GM12878 (cell line): ENCODE results near the gene PHLDB3. TPM values are rescaled to one million over a fixed set of nuclear protein-coding genes. Genes with fewer than 3 reads are reported as not detected.

Source experiments
- ATAC-seq: fragments of 200-7000 bp; cut with Tn5 transposase; 3 replicates; pipeline ENCODE4 v1.9.1; 2020; ENCODE audit warnings: mild to moderate bottlenecking, moderate library complexity
- BruUV-seq: library from RNA; stranded (reverse); fragments of 400-500 nt; replicated peaks from 2 replicates; lab custom pipeline; 2021; lab: Mats Ljungman, UMichigan
- CTCF ChIA-PET: fragments of 300-600 bp; sonication (Branson Sonifier 250); formaldehyde crosslinking; extraction: SDS; loops from one replicate; lab custom pipeline; 2021; ENCODE audit warnings: inconsistent platforms; lab: Yijun Ruan, JAX
- POLR2A ChIA-PET: fragments of 350-600 bp; formaldehyde crosslinking; extraction: SDS; loops from one replicate; lab custom pipeline; 2021; ENCODE audit warnings: inconsistent platforms; lab: Charles Lee
- RAD21 ChIA-PET: fragments of 300-600 bp; sonication (Branson Sonifier 250); formaldehyde crosslinking; loops from one replicate; lab custom pipeline; 2023; ENCODE audit warnings: antibody characterized with exemption; ENCODE audit not compliant: unreplicated experiment; lab: Charles Lee
- SMC1A ChIA-PET: fragments of 300-600 bp; sonication (Branson Sonifier 250); formaldehyde crosslinking; loops from one replicate; lab custom pipeline; 2023; ENCODE audit not compliant: unreplicated experiment, uncharacterized antibody; lab: Charles Lee
- DNase-seq: peaks from one replicate; pipeline ENCODE4 v3.0.0-alpha.2; 2011; ENCODE audit warnings: low read depth, low spot score
- FAIRE-seq: peaks from 3 replicates; lab custom pipeline; 2011; peaks lifted over from hg19 to GRCh38; lab: Jason Lieb, UNC
- H2AFZ ChIP-seq: 2 replicates; pipeline ENCODE4 v1.6.0; 2011; ENCODE audit warnings: low read depth, low read length, control low read depth; ENCODE audit not compliant: control insufficient read depth
- H3K27ac ChIP-seq: 2 replicates; pipeline ENCODE4 v1.5.1; 2011; ENCODE audit warnings: control low read depth; ENCODE audit not compliant: control insufficient read depth, insufficient read depth
- H3K27me3 ChIP-seq, 2 experiments: replicated peaks in 1 of 2; 2 replicates each; pipeline versions ENCODE4 v1.6.0 to v1.6.1; 2011; ENCODE audit warnings: low read length in 1 of 2; ENCODE audit not compliant: control insufficient read depth in 2 of 2, insufficient read depth in 2 of 2
- H3K36me3 ChIP-seq, 2 experiments: 2 replicates each; pipeline ENCODE4 v1.5.1; 2011; ENCODE audit warnings: low read length in 1 of 2; ENCODE audit not compliant: control insufficient read depth in 2 of 2, insufficient read depth in 2 of 2
- H3K4me1 ChIP-seq: 2 replicates; pipeline ENCODE4 v1.6.1; 2011; ENCODE audit warnings: mild to moderate bottlenecking, low read length, moderate library complexity, mixed read lengths; ENCODE audit not compliant: control insufficient read depth, insufficient read depth
- H3K4me2 ChIP-seq: 2 replicates; pipeline ENCODE4 v1.6.0; 2011; ENCODE audit warnings: control low read depth; ENCODE audit not compliant: control insufficient read depth, insufficient read depth
- H3K4me3 ChIP-seq: fragments of 200-600 bp; sonication (generic); 2 replicates; pipeline ENCODE4 v1.5.1; 2016
- H3K79me2 ChIP-seq: 2 replicates; pipeline ENCODE4 v1.6.0; 2011; ENCODE audit warnings: low read length; ENCODE audit not compliant: control insufficient read depth, insufficient read depth
- H3K9ac ChIP-seq: 2 replicates; pipeline ENCODE4 v1.8.0; 2011; ENCODE audit warnings: low read length, control low read depth, mixed read lengths; ENCODE audit not compliant: control insufficient read depth, insufficient read depth
- H3K9me3 ChIP-seq: replicated peaks from 3 replicates; pipeline ENCODE4 v1.5.1; 2011; ENCODE audit warnings: mild to moderate bottlenecking, low read length; ENCODE audit not compliant: control insufficient read depth, insufficient read depth
- H4K20me1 ChIP-seq: 2 replicates; pipeline ENCODE4 v1.6.0; 2011; ENCODE audit not compliant: control insufficient read depth, insufficient read depth
- BACH1 ChIP-seq: fragments of 450-650 bp; IDR thresholded peaks from 2 replicates; pipeline ENCODE4 v1.6.1; 2017; ENCODE audit warnings: mild to moderate bottlenecking, borderline replicate concordance
- ELK1 ChIP-seq: IDR thresholded peaks from 2 replicates; pipeline ENCODE4 v1.6.1; 2012; ENCODE audit warnings: low read depth, low read length, improper control_type of control experiment
- EZH2 ChIP-seq: IDR thresholded peaks from 2 replicates; pipeline ENCODE4 v1.6.1; 2012; ENCODE audit warnings: low read depth, mild to moderate bottlenecking, control low read depth, inconsistent platforms, low read length, borderline replicate concordance; ENCODE audit not compliant: control insufficient read depth
- NFYB ChIP-seq: IDR thresholded peaks from 2 replicates; pipeline ENCODE4 v1.6.1; 2011; ENCODE audit warnings: low read depth, mild to moderate bottlenecking, low read length, improper control_type of control experiment, moderate library complexity; ENCODE audit not compliant: insufficient read depth
- NR2C1 ChIP-seq: fragments of 450-650 bp; IDR thresholded peaks from 2 replicates; pipeline ENCODE4 v1.6.1; 2017; ENCODE audit warnings: antibody characterized with exemption, mild to moderate bottlenecking, moderate library complexity
- PRDM15 ChIP-seq: fragments of 450-650 bp; formaldehyde crosslinking; IDR thresholded peaks from 2 replicates; pipeline ENCODE4 v1.4.0; 2020; ENCODE audit warnings: mild to moderate bottlenecking, moderate library complexity
- SMC3 ChIP-seq: IDR thresholded peaks from 2 replicates; pipeline ENCODE4 v1.6.1; 2011; ENCODE audit warnings: low read length, improper control_type of control experiment, borderline replicate concordance
- ZBED1 ChIP-seq: IDR thresholded peaks from 2 replicates; pipeline ENCODE4 v1.6.1; 2016; ENCODE audit warnings: borderline replicate concordance
- WGBS: methylation state at CpG from one replicate; pipeline ENCODE4 v1.1.6; 2016; ENCODE audit warnings: low lambda C conversion rate; ENCODE audit not compliant: insufficient replicate concordance, insufficient coverage; ENCODE audit errors: missing lambda C conversion rate; 5-methylcytosine and 5-hydroxymethylcytosine counted together
- in situ Hi-C: fragments of 300-500 bp; cut with MboI; formaldehyde crosslinking; loops from 9 replicates; pipeline ENCODE4 v1.14.3; 2018; ENCODE audit warnings: mixed read lengths
- intact Hi-C: fragments of 100-400 bp; cut with micrococcal nuclease; formaldehyde crosslinking; loops from one replicate; pipeline ENCODE4 v1.14.2; 2022; ENCODE audit not compliant: unreplicated experiment
- polyA plus RNA-seq, 11 experiments: library from polyadenylated mRNA; depleted of rRNA in 4 of 11; unstranded in 6 of 11; stranded (reverse) in 5 of 11; fragments of >200 nt; fragmentation: Nextera tagmentation in 4 of 11; fragmentation: Illumina TruSeq in 1 of 11; extraction: Ambion mirVana in 4 of 11; extraction: Trizol in 1 of 11; gene quantifications; 1 replicate in 1 of 11; 2 replicates in 10 of 11; pipeline versions ENCODE4 v1.2.1 to v1.2.3, GENCODE V29; 2011 to 2016; ENCODE audit warnings: inconsistent platforms in 2 of 11, missing spikeins in 2 of 11, low read depth in 1 of 11
- total RNA-seq, 4 experiments: library from RNA; depleted of rRNA in 3 of 4; stranded (reverse); fragments of >200 nt in 3 of 4; fragmentation: Illumina TruSeq in 1 of 4; extraction: Trizol in 1 of 4; gene quantifications; 2 replicates each; pipeline versions ENCODE4 v1.2.1 to v1.2.3, GENCODE V29; 2013 to 2021

Gene PHLDB3
- total and polyA plus RNA-seq, 10 of the 15 experiments (the other 5 are each of a cell fraction or from before 2014, with no cell fraction given) = 0.13 to 13.0 (median 5.5) TPM

GRCh38 chr19:43483281-43483680 is 21.3 kb downstream of the PHLDB3 start:
- no peak for TF ChIP-seq ELK1
- TF ChIP-seq ZBED1 = no peak
- no peak for TF ChIP-seq PRDM15
- no peak for TF ChIP-seq SMC3
- TF ChIP-seq EZH2 = no peak
- TF ChIP-seq NR2C1 = no peak
- TF ChIP-seq BACH1 = no peak
- TF ChIP-seq NFYB = no peak
- TF ChIP-seq, all 136 proteins: peak for 0
- RAD21 ChIA-PET = interaction anchor here (2.0 kb wide), 1 partner anchor 20 kb away, joined by 5 read pairs; no protein-coding TSS in a partner anchor
- H3K4me1 ChIP-seq = no peaks in the 10 kb centered on the region
- SMC1A ChIA-PET = interaction anchor here (1.5 kb wide), 1 partner anchor 20 kb away, joined by 3 read pairs; no protein-coding TSS in a partner anchor
- POLR2A ChIA-PET = interaction anchor here (0.5 kb wide), 1 partner anchor 35 kb away, joined by 3 read pairs; no protein-coding TSS in a partner anchor
- intact Hi-C loops = no loop called here
- no peak overlapping the region for H3K4me2 ChIP-seq
- no peaks in the 10 kb centered on the region for H4K20me1 ChIP-seq
- ATAC-seq = no peak
- H3K27ac ChIP-seq = no peak overlapping the region
- H3K27me3 ChIP-seq = no peaks in the 10 kb centered on the region
- H2AFZ ChIP-seq = no peak overlapping the region
- no peaks in the 10 kb centered on the region for H3K79me2 ChIP-seq
- no peaks in the 10 kb centered on the region for H3K9me3 ChIP-seq
- H3K9ac ChIP-seq = no peak overlapping the region
- no peak for DNase-seq
- CTCF ChIA-PET = interaction anchor here (1.6 to 2.1 kb wide), 2 partner anchors 21 to 37 kb away, joined by 4 to 8 read pairs; partner anchors contain the start of gene PHLDB3
- no peak for FAIRE-seq
- H3K4me3 ChIP-seq = no peak overlapping the region
- no TSS peak for BruUV-seq
- in situ Hi-C loops = no loop called here
- no peaks in the 10 kb centered on the region for H3K36me3 ChIP-seq
- WGBS = 79% methylated on average over 6 of the region's 6 CpGs
